Measurements from ENCODE around the gene SNTG2. TPM values are rescaled to one million over a fixed set of nuclear protein-coding genes. Genes with fewer than 3 reads are reported as not detected.

The SNTG2 gene
- total and polyA plus RNA-seq, 7 donors = 0.26 to 1.7 (median 0.73) TPM; not detected in 2

- TF ChIP-seq, protein P1, sequence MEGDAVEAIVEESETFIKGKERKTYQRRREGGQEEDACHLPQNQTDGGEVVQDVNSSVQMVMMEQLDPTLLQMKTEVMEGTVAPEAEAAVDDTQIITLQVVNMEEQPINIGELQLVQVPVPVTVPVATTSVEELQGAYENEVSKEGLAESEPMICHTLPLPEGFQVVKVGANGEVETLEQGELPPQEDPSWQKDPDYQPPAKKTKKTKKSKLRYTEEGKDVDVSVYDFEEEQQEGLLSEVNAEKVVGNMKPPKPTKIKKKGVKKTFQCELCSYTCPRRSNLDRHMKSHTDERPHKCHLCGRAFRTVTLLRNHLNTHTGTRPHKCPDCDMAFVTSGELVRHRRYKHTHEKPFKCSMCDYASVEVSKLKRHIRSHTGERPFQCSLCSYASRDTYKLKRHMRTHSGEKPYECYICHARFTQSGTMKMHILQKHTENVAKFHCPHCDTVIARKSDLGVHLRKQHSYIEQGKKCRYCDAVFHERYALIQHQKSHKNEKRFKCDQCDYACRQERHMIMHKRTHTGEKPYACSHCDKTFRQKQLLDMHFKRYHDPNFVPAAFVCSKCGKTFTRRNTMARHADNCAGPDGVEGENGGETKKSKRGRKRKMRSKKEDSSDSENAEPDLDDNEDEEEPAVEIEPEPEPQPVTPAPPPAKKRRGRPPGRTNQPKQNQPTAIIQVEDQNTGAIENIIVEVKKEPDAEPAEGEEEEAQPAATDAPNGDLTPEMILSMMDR (IDR thresholded peaks at IDR 0.05) = no peak
- ATAC-seq (no peak), DNase-seq (no peak)
- no peaks in the 10 kb centered on the region for H3K4me1 ChIP-seq
- intact Hi-C loops (cut with DNase I) = no loop called here
- H3K9me3 ChIP-seq = no peaks in the 10 kb centered on the region
- H3K4me3 ChIP-seq = no peak overlapping the region
- H3K27ac ChIP-seq = no peak overlapping the region
- no peaks in the 10 kb centered on the region for H3K36me3 ChIP-seq (ENCODE audit: insufficient read depth in 1 of 2, low read depth in 1 of 2)
- 21 to 37% (median 34%) methylated on average over 4 of the region's 4 CpGs for WGBS, 3 donors
- no peaks in the 10 kb centered on the region for H3K27me3 ChIP-seq (ENCODE audit: insufficient read depth in 3 of 3, low read length in 2 of 3)
Observed at GRCh38 chr2:1026141-1026540, 75.5 kb downstream of the SNTG2 start.

GRCh38 chr2:1028831-1029230, 78.2 kb downstream of the SNTG2 start:
- no peak overlapping the region for H3K4me3 ChIP-seq
- no peak overlapping the region for H3K27ac ChIP-seq
- H3K27me3 ChIP-seq (ENCODE audit: insufficient read depth in 3 of 3, low read length in 2 of 3) = no peaks in the 10 kb centered on the region
- TF ChIP-seq, protein P1 (IDR thresholded peaks at IDR 0.05) = no peak
- 84 to 86% (median 85%) methylated on average over 8 of the region's 8 CpGs for WGBS, 3 donors
- ATAC-seq = no peak
- no peaks in the 10 kb centered on the region for H3K36me3 ChIP-seq (ENCODE audit: insufficient read depth in 1 of 2, low read depth in 1 of 2)
- no peaks in the 10 kb centered on the region for H3K9me3 ChIP-seq
- intact Hi-C loops (cut with DNase I) = no loop called here
- no peaks in the 10 kb centered on the region for H3K4me1 ChIP-seq
- no peak for DNase-seq

DNA sequence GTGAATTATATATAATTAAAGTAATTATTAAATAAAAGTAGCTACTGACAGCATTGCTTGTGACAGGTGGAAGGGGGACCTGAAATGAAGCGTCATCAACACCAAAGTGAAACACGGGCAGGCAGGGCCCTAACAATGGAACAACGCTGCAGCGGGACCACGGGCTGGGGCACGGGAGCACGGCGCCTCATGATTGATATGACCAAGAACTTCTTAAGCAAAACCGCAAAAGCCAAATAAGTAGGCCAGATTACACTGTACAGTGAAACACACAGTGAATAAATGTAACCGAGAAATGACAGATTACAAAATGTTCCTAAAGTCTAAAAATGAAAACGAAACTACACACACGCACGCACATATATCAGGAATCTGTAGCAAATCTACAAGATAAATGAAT, 81.4 kb downstream of the SNTG2 start:
- no peaks in the 10 kb centered on the region for H3K36me3 ChIP-seq (ENCODE audit: insufficient read depth in 1 of 2, low read depth in 1 of 2)
- no peak for ATAC-seq
- H3K9me3 ChIP-seq = no peaks in the 10 kb centered on the region
- 85 to 93% (median 90%) methylated on average over 13 of the region's 13 CpGs for whole genome bisulfite sequencing, 3 donors
- TF ChIP-seq, protein P1 (IDR thresholded peaks at IDR 0.05) = no peak
- no peak overlapping the region for H3K27ac ChIP-seq
- intact Hi-C loops (cut with DNase I) = no loop called here
- H3K4me1 ChIP-seq = no peaks in the 10 kb centered on the region
- H3K4me3 ChIP-seq = no peak overlapping the region
- H3K27me3 ChIP-seq (ENCODE audit: insufficient read depth in 3 of 3, low read length in 2 of 3) = no peaks in the 10 kb centered on the region
- no peak for DNase-seq

GRCh38 chr2:1033069-1033468, 82.4 kb downstream of the SNTG2 start:
- no peak for DNase-seq
- WGBS, 3 donors = 81 to 88% (median 88%) methylated on average over 3 of the region's 3 CpGs
- intact Hi-C loops (cut with DNase I) = no loop called here
- no peak overlapping the region for H3K4me3 ChIP-seq
- no peaks in the 10 kb centered on the region for H3K4me1 ChIP-seq
- H3K9me3 ChIP-seq = no peaks in the 10 kb centered on the region
- no peaks in the 10 kb centered on the region for H3K36me3 ChIP-seq (ENCODE audit: insufficient read depth in 1 of 2, low read depth in 1 of 2)
- no peak overlapping the region for H3K27ac ChIP-seq
- TF ChIP-seq, protein P1 (IDR thresholded peaks at IDR 0.05) = no peak
- ATAC-seq = no peak
- no peaks in the 10 kb centered on the region for H3K27me3 ChIP-seq (ENCODE audit: insufficient read depth in 3 of 3, low read length in 2 of 3)

DNA sequence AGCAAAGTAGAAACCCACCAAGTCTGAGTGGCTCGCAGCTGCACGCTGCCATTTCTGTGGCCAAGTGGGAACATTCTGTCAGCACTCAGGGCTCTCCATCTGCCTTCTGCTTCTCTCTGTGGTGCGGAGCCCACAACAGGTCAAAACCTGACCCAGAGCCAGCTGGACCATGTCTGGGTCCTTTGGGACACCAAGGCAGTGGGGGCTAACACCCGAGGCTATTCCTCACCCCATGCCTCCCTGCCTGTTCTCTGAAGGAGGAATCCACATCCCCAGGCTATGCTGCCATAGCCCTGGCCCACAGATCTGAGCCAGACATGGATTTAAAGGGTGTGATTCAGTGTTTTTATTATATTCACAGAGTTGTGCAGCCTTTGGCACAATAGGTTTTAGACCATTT, 86.4 kb downstream of the SNTG2 start:
- no peak overlapping the region for H3K4me3 ChIP-seq
- DNase-seq (no peak), ATAC-seq (no peak)
- 37 to 49% (median 44%) methylated on average over 4 of the region's 4 CpGs for WGBS, 3 donors
- no peaks in the 10 kb centered on the region for H3K36me3 ChIP-seq (ENCODE audit: insufficient read depth in 1 of 2, low read depth in 1 of 2)
- H3K27ac ChIP-seq = no peak overlapping the region
- H3K4me1 ChIP-seq = no peaks in the 10 kb centered on the region
- TF ChIP-seq, protein P1 (IDR thresholded peaks at IDR 0.05) = no peak
- no peaks in the 10 kb centered on the region for H3K27me3 ChIP-seq (ENCODE audit: insufficient read depth in 3 of 3, low read length in 2 of 3)
- intact Hi-C loops (cut with DNase I) = no loop called here
- no peaks in the 10 kb centered on the region for H3K9me3 ChIP-seq
